ENCODE data around the gene TNIK.

Gene TNIK

DNA sequence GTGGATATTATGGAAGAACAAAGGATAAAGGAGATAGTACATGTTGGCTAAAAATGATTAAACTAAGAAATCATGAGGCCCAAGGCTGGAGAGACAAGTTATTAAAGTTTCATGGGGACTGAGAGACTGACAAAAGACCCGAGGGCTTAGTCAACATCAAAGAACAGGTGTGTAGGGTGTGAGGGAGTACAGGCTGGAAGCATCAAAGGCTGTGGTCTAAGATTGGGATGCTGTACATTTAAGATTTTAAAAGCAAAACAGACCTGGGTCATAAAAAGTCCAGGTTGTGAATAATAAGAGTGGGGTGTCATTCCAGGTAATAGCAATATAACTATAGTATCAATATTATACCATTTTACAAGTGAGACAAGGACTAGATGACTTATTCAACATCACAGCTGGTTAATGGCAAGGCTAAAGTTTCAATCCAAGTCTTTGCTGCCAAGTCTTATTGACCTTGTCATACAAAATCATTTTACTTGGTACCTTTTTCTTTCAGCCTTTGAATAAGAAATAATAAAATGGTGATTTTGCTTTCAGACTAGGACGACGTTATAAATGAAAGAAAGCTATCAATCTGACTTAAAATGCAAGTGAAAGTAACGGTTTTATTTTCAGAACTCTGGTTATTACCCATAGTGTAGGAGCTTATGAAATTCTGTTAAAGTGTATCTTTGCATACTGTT lies 211.6 kb downstream of the TNIK start:
- TF ChIP-seq EZH2phosphoT487 (IDR thresholded peaks at IDR 0.05; ENCODE audit: borderline replicate concordance, low read length) (no peak), CTCF (IDR thresholded peaks at IDR 0.05; ENCODE audit: low read depth, low read length, poor library complexity, severe bottlenecking) (no peak)
- no peaks in the 10 kb centered on the region for H3F3A ChIP-seq (ENCODE audit: control insufficient read depth, insufficient read depth)
- H3K36me3 ChIP-seq (ENCODE audit: control insufficient read depth, low read length) = no peaks in the 10 kb centered on the region
- no peaks in the 10 kb centered on the region for H3K27me3 ChIP-seq (ENCODE audit: control insufficient read depth, low read length)
- H3K79me2 ChIP-seq (ENCODE audit: control insufficient read depth, low read length) = no peaks in the 10 kb centered on the region
- H3K4me3 ChIP-seq (ENCODE audit: low read length) = no peak overlapping the region
- no peaks in the 10 kb centered on the region for H3K9me3 ChIP-seq (ENCODE audit: control insufficient read depth, insufficient read depth, low read length)
- no peak overlapping the region for H3K27ac ChIP-seq (ENCODE audit: low read depth, low read length)
- no peak overlapping the region for H3K4me2 ChIP-seq (ENCODE audit: low read length)
- no peaks in the 10 kb centered on the region for H3K9me2 ChIP-seq (replicated peaks; ENCODE audit: control insufficient read depth, low read length)
- H4K20me1 ChIP-seq (ENCODE audit: control insufficient read depth, insufficient read depth, low read depth, low read length) = no peaks in the 10 kb centered on the region
- no peaks in the 10 kb centered on the region for H3K4me1 ChIP-seq (ENCODE audit: control insufficient read depth, low read length)

DNA sequence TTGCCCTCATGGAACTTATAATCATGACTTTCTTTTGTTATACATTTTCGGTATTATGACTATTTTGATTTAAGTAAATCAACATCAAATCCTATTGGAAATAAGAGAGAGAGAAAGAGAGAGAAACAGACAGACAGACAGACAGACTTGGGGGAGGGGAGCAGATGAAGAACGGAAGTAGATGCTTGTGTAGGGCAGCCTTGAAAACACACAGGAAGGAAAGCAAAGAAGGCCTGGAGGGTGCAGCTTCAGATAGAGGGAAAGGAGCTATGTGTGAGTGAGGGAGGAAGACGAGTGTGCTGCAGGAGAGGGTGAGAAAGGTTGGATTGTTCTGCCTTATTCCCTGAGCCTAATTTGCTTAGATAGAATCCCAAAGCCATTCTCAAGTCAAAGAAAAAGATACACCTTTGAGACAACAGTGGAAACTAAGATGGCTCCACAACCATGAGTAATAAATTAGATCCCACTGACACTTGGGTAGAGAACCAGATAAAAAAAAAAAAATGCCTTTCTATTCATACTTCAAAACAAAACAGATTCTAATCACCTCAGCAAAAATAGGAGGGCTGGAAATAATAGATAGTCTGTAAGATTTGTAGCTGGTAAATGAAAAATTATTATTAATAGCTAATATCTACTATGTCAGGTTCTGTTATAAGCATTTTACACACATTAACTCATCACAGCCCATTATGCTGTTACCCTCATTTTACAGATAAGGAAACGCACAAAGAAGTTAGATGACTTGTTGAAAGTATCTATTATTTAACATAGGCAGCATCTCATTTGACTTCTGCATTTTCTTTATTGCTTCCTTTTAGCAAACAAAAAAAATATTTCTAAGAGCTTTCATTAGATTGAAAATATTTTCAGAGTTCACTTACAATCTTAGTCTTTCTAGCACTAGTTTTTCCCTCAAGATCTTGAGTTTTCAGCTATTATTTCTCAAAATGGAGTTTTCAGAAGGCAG lies 214.1 kb downstream of the TNIK start:
- H3K4me2 ChIP-seq (ENCODE audit: low read length) = no peak overlapping the region
- H3K27me3 ChIP-seq (ENCODE audit: control insufficient read depth, low read length) = no peaks in the 10 kb centered on the region
- H3K36me3 ChIP-seq (ENCODE audit: control insufficient read depth, low read length) = no peaks in the 10 kb centered on the region
- H3K27ac ChIP-seq (ENCODE audit: low read depth, low read length) = no peak overlapping the region
- no peak for TF ChIP-seq CTCF (IDR thresholded peaks at IDR 0.05; ENCODE audit: low read depth, low read length, poor library complexity, severe bottlenecking)
- no peaks in the 10 kb centered on the region for H3K9me2 ChIP-seq (replicated peaks; ENCODE audit: control insufficient read depth, low read length)
- no peaks in the 10 kb centered on the region for H4K20me1 ChIP-seq (ENCODE audit: control insufficient read depth, insufficient read depth, low read depth, low read length)
- no peaks in the 10 kb centered on the region for H3K79me2 ChIP-seq (ENCODE audit: control insufficient read depth, low read length)
- H3K4me3 ChIP-seq (ENCODE audit: low read length) = no peak overlapping the region
- no peaks in the 10 kb centered on the region for H3K4me1 ChIP-seq (ENCODE audit: control insufficient read depth, low read length)
- no peaks in the 10 kb centered on the region for H3K9me3 ChIP-seq (ENCODE audit: control insufficient read depth, insufficient read depth, low read length)
- H3F3A ChIP-seq (ENCODE audit: control insufficient read depth, insufficient read depth) = no peaks in the 10 kb centered on the region

GRCh38 chr3:171242951-171243350 lies 217.3 kb downstream of the TNIK start:
- TF ChIP-seq EZH2phosphoT487 (IDR thresholded peaks at IDR 0.05; ENCODE audit: borderline replicate concordance, low read length) = no peak
- no peak for TF ChIP-seq CTCF (IDR thresholded peaks at IDR 0.05; ENCODE audit: low read depth, low read length, poor library complexity, severe bottlenecking)

More at GRCh38 chr3:171242951-171243350, 217.3 kb downstream of the TNIK start:
- H3K9me3 ChIP-seq (ENCODE audit: control insufficient read depth, insufficient read depth, low read length) = no peaks in the 10 kb centered on the region
- no peaks in the 10 kb centered on the region for H3K36me3 ChIP-seq (ENCODE audit: control insufficient read depth, low read length)
- H3K4me2 ChIP-seq (ENCODE audit: low read length) = no peak overlapping the region
- H3K9me2 ChIP-seq (replicated peaks; ENCODE audit: control insufficient read depth, low read length) = no peaks in the 10 kb centered on the region
- H3K27ac ChIP-seq (ENCODE audit: low read depth, low read length) = no peak overlapping the region
- no peak overlapping the region for H3K4me3 ChIP-seq (ENCODE audit: low read length)
- no peaks in the 10 kb centered on the region for H3K4me1 ChIP-seq (ENCODE audit: control insufficient read depth, low read length)
- no peaks in the 10 kb centered on the region for H3F3A ChIP-seq (ENCODE audit: control insufficient read depth, insufficient read depth)
- H3K27me3 ChIP-seq (ENCODE audit: control insufficient read depth, low read length) = no peaks in the 10 kb centered on the region
- H3K79me2 ChIP-seq (ENCODE audit: control insufficient read depth, low read length) = no peaks in the 10 kb centered on the region
- H4K20me1 ChIP-seq (ENCODE audit: control insufficient read depth, insufficient read depth, low read depth, low read length) = no peaks in the 10 kb centered on the region

Measured in DOHH2 (cell line).